ENCODE results near the gene ZFP64.

- TF ChIP-seq POLR2A (IDR thresholded peaks at IDR 0.05) (no peak), CTCF (IDR thresholded peaks at IDR 0.05) (no peak)
These were observed 89.0 kb downstream of the ZFP64 start for GRCh38 chr20:52102559-52102958.

Data from thyroid gland (tissue), 4 donors.